Liver (tissue), 9 donors: ENCODE data around the gene ANGPTL7. TPM values are rescaled to one million over a fixed set of nuclear protein-coding genes. Genes with fewer than 3 reads are reported as not detected.

Experiments used
- DNase-seq: peaks from one replicate; pipeline ENCODE4 v3.0.0-alpha.2; 2017; ENCODE audit warnings: low spot score
- H3K27ac ChIP-seq, 2 donors: one replicate each; pipeline ENCODE4 v1.7.0; 2013; ENCODE audit warnings: inconsistent platforms in 2 of 2, low read length in 2 of 2, control low read depth in 1 of 2, low read depth in 1 of 2, mild to moderate bottlenecking in 1 of 2
- H3K27me3 ChIP-seq, 4 donors: one replicate each; pipeline versions ENCODE4 v1.6.1 to v1.7.0; 2013; ENCODE audit warnings: low read length in 3 of 4, inconsistent platforms in 1 of 4, mild to moderate bottlenecking in 1 of 4, moderate library complexity in 1 of 4; ENCODE audit not compliant: control insufficient read depth in 4 of 4, insufficient read depth in 4 of 4
- H3K36me3 ChIP-seq, 4 donors: one replicate each; pipeline versions ENCODE4 v1.6.1 to v1.7.0; 2013; ENCODE audit warnings: low read length in 3 of 4, mild to moderate bottlenecking in 3 of 4, low read depth in 1 of 4, moderate library complexity in 1 of 4; ENCODE audit not compliant: control insufficient read depth in 4 of 4, insufficient read depth in 3 of 4
- H3K4me1 ChIP-seq, 4 donors: one replicate each; pipeline versions ENCODE4 v1.6.1 to v1.7.0; 2013; ENCODE audit warnings: low read length in 3 of 4, mild to moderate bottlenecking in 3 of 4, moderate library complexity in 1 of 4; ENCODE audit not compliant: control insufficient read depth in 4 of 4, insufficient read depth in 4 of 4
- H3K4me3 ChIP-seq, 3 donors: one replicate each; pipeline versions ENCODE4 v1.6.1 to v1.7.0; 2013; ENCODE audit warnings: low read length in 3 of 3, control low read depth in 1 of 3, low read depth in 1 of 3, mild to moderate bottlenecking in 1 of 3
- H3K9ac ChIP-seq, 2 donors: one replicate each; pipeline ENCODE4 v1.7.0; 2013; ENCODE audit warnings: low read length in 2 of 2, mild to moderate bottlenecking in 2 of 2, moderate library complexity in 2 of 2, control low read depth in 1 of 2, low read depth in 1 of 2
- H3K9me3 ChIP-seq, 4 donors: one replicate each; pipeline versions ENCODE4 v1.6.1 to v1.7.0; 2013; ENCODE audit warnings: low read length in 3 of 4; ENCODE audit not compliant: control insufficient read depth in 4 of 4
- ATF3 ChIP-seq: IDR thresholded peaks from 2 replicates; pipeline ENCODE4 v1.6.1; 2016; ENCODE audit warnings: antibody characterized with exemption
- CTCF ChIP-seq: fragments of 150-350 bp; IDR thresholded peaks from 2 replicates; pipeline ENCODE4 v1.5.1; 2017; ENCODE audit warnings: improper control_type of control experiment, low read depth, low read length; ENCODE audit not compliant: missing input control
- EGR1 ChIP-seq, 2 donors: IDR thresholded peaks; 2 replicates each; pipeline ENCODE4 v1.6.1; 2016 to 2018; ENCODE audit warnings: antibody characterized with exemption in 2 of 2, low read depth in 2 of 2
- FOXA1 ChIP-seq: IDR thresholded peaks from 2 replicates; pipeline ENCODE4 v1.6.1; 2016; ENCODE audit warnings: antibody characterized with exemption
- FOXA2 ChIP-seq: IDR thresholded peaks from 2 replicates; pipeline ENCODE4 v1.6.1; 2016; ENCODE audit warnings: antibody characterized with exemption
- GABPA ChIP-seq, 2 donors: IDR thresholded peaks in 1 of 2; conservative IDR thresholded peaks in 1 of 2; 2 replicates each; pipeline ENCODE4 v1.6.1; 2016; ENCODE audit warnings: antibody characterized with exemption in 2 of 2, mild to moderate bottlenecking in 1 of 2, moderate library complexity in 1 of 2
- HNF4A ChIP-seq, 2 donors: conservative IDR thresholded peaks; 2 replicates each; pipeline ENCODE4 v1.6.1; 2016; ENCODE audit warnings: antibody characterized with exemption in 2 of 2, mild to moderate bottlenecking in 2 of 2
- JUND ChIP-seq, 2 donors: IDR thresholded peaks; 2 replicates each; pipeline ENCODE4 v1.6.1; 2016; ENCODE audit warnings: antibody characterized with exemption in 2 of 2
- MAX ChIP-seq: IDR thresholded peaks from 2 replicates; pipeline ENCODE4 v1.6.1; 2016; ENCODE audit warnings: antibody characterized with exemption
- NR2F2 ChIP-seq: IDR thresholded peaks from 2 replicates; pipeline ENCODE4 v1.6.1; 2016; ENCODE audit warnings: antibody characterized with exemption
- RAD21 ChIP-seq, 2 donors: IDR thresholded peaks; 2 replicates each; pipeline ENCODE4 v1.6.1; 2016; ENCODE audit warnings: antibody characterized with exemption in 2 of 2, mild to moderate bottlenecking in 2 of 2
- REST ChIP-seq: IDR thresholded peaks from 2 replicates; pipeline ENCODE4 v1.6.1; 2016; ENCODE audit warnings: antibody characterized with exemption, mild to moderate bottlenecking
- RXRA ChIP-seq, 2 donors: IDR thresholded peaks; 2 replicates each; pipeline ENCODE4 v1.6.1; 2017 to 2018; ENCODE audit warnings: antibody characterized with exemption in 2 of 2, mild to moderate bottlenecking in 1 of 2
- TAF1 ChIP-seq: conservative IDR thresholded peaks from 2 replicates; pipeline ENCODE4 v1.6.1; 2016; ENCODE audit warnings: antibody characterized with exemption, mild to moderate bottlenecking
- ZBTB33 ChIP-seq: IDR thresholded peaks from 2 replicates; pipeline ENCODE4 v1.6.1; 2016; ENCODE audit warnings: antibody characterized with exemption
- WGBS: extraction: QIAGEN DNeasy Blood & Tissue Kit; methylation state at CpG from one replicate; pipeline ENCODE4 v1.1.7; 2013; 5-methylcytosine and 5-hydroxymethylcytosine counted together
- polyA plus RNA-seq, 2 donors: library from polyadenylated mRNA; stranded (reverse) in 1 of 2; unstranded in 1 of 2; fragments of 200-250 nt in 1 of 2; fragments of >200 nt in 1 of 2; fragmentation: Nextera tagmentation in 1 of 2; extraction: Ambion mirVana in 1 of 2; gene quantifications; one replicate each; pipeline versions ENCODE4 v1.2.1 to v1.2.3, GENCODE V29; 2013 to 2015
- total RNA-seq, 2 donors: library from RNA; depleted of rRNA; stranded (reverse); fragments of >200 nt; gene quantifications; one replicate each; pipeline ENCODE4 v1.2.3, GENCODE V29; 2014
- donor health status: healthy.
- donor health status: healthy.
- donor health status: healthy.
- donor health status: healthy.
- donor health status: healthy.

ANGPTL7 gene
- total and polyA plus RNA-seq, 4 donors, result 0.06 to 0.07 TPM; not detected in 2

GRCh38 chr1:11151826-11152612 lies 37.1 kb upstream of the ANGPTL7 start (continued):
- TF ChIP-seq MAX (peak; percentile 25), EGR1 (IDR thresholded peaks at IDR 0.05; ENCODE audit: low read depth in 2 of 2) (no peak)

GRCh38 chr1:11152755-11153154 lies 36.4 kb upstream of the ANGPTL7 start:
- TF ChIP-seq ATF3 (no peak), RXRA (IDR thresholded peaks at IDR 0.05) (peak in 1 of 2 donors; percentile 7)
- WGBS, result 52% methylated on average over 9 of the region's 9 CpGs
- Histone ChIP-seq H3K27me3 (no peaks in the 10 kb centered on the region), H3K9me3 (no peaks in the 10 kb centered on the region), H3K36me3 (peaks cover 3 to 15% (median 9%) of the 10 kb centered on the region in 4 donors), H3K9ac (peak overlapping the region in 1 of 2 donors; percentile 39), H3K4me1 (peaks cover 2 to 35% (median 32%) of the 10 kb centered on the region in 4 donors), H3K27ac (peak overlapping the region; percentile 77 to 87), H3K4me3 (no peak overlapping the region)
- DNase-seq, result no peak

GRCh38 chr1:11153184-11153583 lies 36.0 kb upstream of the ANGPTL7 start:
- no peak overlapping the region for H3K9ac ChIP-seq
- no peak for TF ChIP-seq ZBTB33
- no peak for TF ChIP-seq GABPA (IDR thresholded peaks at IDR 0.05 in 1 of 2, conservative IDR thresholded peaks at IDR 0.05 in 1 of 2)
- no peak for TF ChIP-seq ATF3
- no peak for TF ChIP-seq CTCF
- TF ChIP-seq TAF1, result no peak
- TF ChIP-seq NR2F2, result no peak
- TF ChIP-seq REST, result no peak
- TF ChIP-seq JUND (IDR thresholded peaks at IDR 0.05), result no peak
- TF ChIP-seq RXRA (IDR thresholded peaks at IDR 0.05), result no peak
- TF ChIP-seq RAD21 (IDR thresholded peaks at IDR 0.05), result no peak
- TF ChIP-seq FOXA2, result no peak
- TF ChIP-seq FOXA1, result no peak
- no peak for TF ChIP-seq HNF4A (conservative IDR thresholded peaks at IDR 0.05)
- H3K9me3 ChIP-seq, result no peaks in the 10 kb centered on the region
- peak overlapping the region; percentile 77 to 87 for H3K27ac ChIP-seq
- peaks cover 3 to 15% (median 9%) of the 10 kb centered on the region in 4 donors for H3K36me3 ChIP-seq
- no peak for DNase-seq
- H3K4me3 ChIP-seq, result no peak overlapping the region
- WGBS, result 79% methylated on average over 3 of the region's 3 CpGs
- H3K27me3 ChIP-seq, result no peaks in the 10 kb centered on the region
- H3K4me1 ChIP-seq, result peaks cover 2 to 39% (median 34%) of the 10 kb centered on the region in 4 donors
